Kidney (tissue), 22 donors: ENCODE measurements around the gene TMEM253. TPM values are rescaled to one million over a fixed set of nuclear protein-coding genes. Genes with fewer than 3 reads are reported as not detected.

Source experiments
- DNase-seq, 5 donors: peaks; one replicate each; pipeline ENCODE4 v3.0.0-alpha.2; 2013 to 2020
- FAIRE-seq: peaks from 2 replicates; lab custom pipeline; 2012; peaks lifted over from hg19 to GRCh38; lab: Jason Lieb, UNC
- H3K27ac ChIP-seq, 2 donors: one replicate each; pipeline ENCODE4 v1.7.0; 2013; ENCODE audit warnings: low read depth in 2 of 2, low read length in 2 of 2, inconsistent platforms in 1 of 2
- H3K27me3 ChIP-seq: one replicate; pipeline ENCODE4 v1.7.1; 2013; ENCODE audit warnings: low read length, inconsistent platforms; ENCODE audit not compliant: control insufficient read depth, insufficient read depth
- H3K36me3 ChIP-seq, 3 donors: one replicate each; pipeline versions ENCODE4 v1.7.0 to v1.7.1; 2013; ENCODE audit warnings: low read length in 3 of 3, control low read depth in 1 of 3, inconsistent platforms in 1 of 3; ENCODE audit not compliant: insufficient read depth in 3 of 3, control insufficient read depth in 2 of 3
- H3K4me1 ChIP-seq, 3 donors: one replicate each; pipeline versions ENCODE4 v1.7.0 to v1.7.1; 2013; ENCODE audit warnings: low read length in 3 of 3, inconsistent platforms in 1 of 3, low read depth in 1 of 3; ENCODE audit not compliant: control insufficient read depth in 2 of 3, insufficient read depth in 2 of 3
- H3K4me3 ChIP-seq, 3 donors: one replicate each; pipeline versions ENCODE4 v1.7.0 to v1.8.1; 2013; ENCODE audit warnings: low read length in 3 of 3, control low read depth in 1 of 3, inconsistent platforms in 1 of 3
- H3K9ac ChIP-seq, 3 donors: one replicate each; pipeline versions ENCODE4 v1.7.0 to v1.7.1; 2013; ENCODE audit warnings: low read length in 3 of 3, control low read depth in 1 of 3, inconsistent platforms in 1 of 3
- H3K9me3 ChIP-seq, 3 donors: one replicate each; pipeline versions ENCODE4 v1.7.0 to v1.7.1; 2013; ENCODE audit warnings: low read length in 3 of 3, control low read depth in 1 of 3, inconsistent platforms in 1 of 3; ENCODE audit not compliant: control insufficient read depth in 2 of 3, insufficient read depth in 1 of 3
- CTCF ChIP-seq: IDR thresholded peaks from 3 replicates; pipeline ENCODE4 v1.5.1; 2012; ENCODE audit warnings: mild to moderate bottlenecking, moderate library complexity, borderline replicate concordance; ENCODE audit not compliant: insufficient read depth; ENCODE audit errors: extremely low read depth
- intact Hi-C: fragments of 100-400 bp; cut with DNase I; formaldehyde crosslinking; loops from one replicate; pipeline ENCODE4 v1.11.1; 2022
- long read RNA-seq, 10 donors: library from polyadenylated mRNA in 1 of 10; unstranded in 1 of 10; transcript quantifications; one replicate each; pipeline ENCODE4 v2.0.0 and lab custom pipeline, GENCODE V29; 2021 to 2026
- polyA plus RNA-seq: library from polyadenylated mRNA; stranded (reverse); fragments of 350-450 nt; fragmentation: Illumina TruSeq; extraction: RNeasy Lipid Tissue Mini Kit (QIAGEN cat#74804); gene quantifications from one replicate; pipeline ENCODE4 v1.2.3, GENCODE V29; 2014; ENCODE audit warnings: low read depth, low replicate concordance; ENCODE audit not compliant: insufficient read depth
- total RNA-seq: library from RNA; stranded (reverse); fragmentation: NEBNext Ultra II Directional; extraction: Animal tissue kit (Norgen Biotek cat#: 25700); gene quantifications from one replicate; pipeline ENCODE4 v1.2.1, GENCODE V29; 2021
- donor health status: control.
- donor health status: control.
- donor health status: control.
- donor health status: control.
- donor health status: control.
- donor health status: DM: yes; HTN: yes; CAD: no.
- donor health status: Normal renal cell carcinoma (clear cell type).

TMEM253 gene
- total RNA-seq = 0.41 TPM
- polyA plus RNA-seq = 0.43 TPM
- long read RNA-seq, donor 1 = 0 reads
- long read RNA-seq, donor 2 = 0 reads
- long read RNA-seq, donor 3 = 0 reads
- long read RNA-seq, donor 4 = 0 reads
- long read RNA-seq, donor 5 = 0 reads
- long read RNA-seq, donor 6 = 0 reads
- long read RNA-seq, donor 7 = 0 reads
- long read RNA-seq, donor 8 = 0 reads
- long read RNA-seq, donor 9 = 0 reads
- long read RNA-seq, donor 10 = 0 reads

- Histone ChIP-seq H3K36me3 (no peaks in the 10 kb centered on the region), H3K4me1 (peaks cover 6 to 28% (median 23%) of the 10 kb centered on the region in 3 donors), H3K4me3 (no peak within 1 kb of the TSS), H3K9ac (no peak within 1 kb of the TSS), H3K27me3 (no peaks in the 10 kb centered on the region), H3K27ac (no peak within 1 kb of the TSS), H3K9me3 (no peaks in the 10 kb centered on the region)
- DNase-seq (no peak), FAIRE-seq (no peak)
- intact Hi-C loops = no loop called here
- no peak for TF ChIP-seq CTCF
These were observed at the start of gene TMEM253 for GRCh38 chr14:21100931-21101330. TSS of gene TMEM253 (plus strand) at chr14:21101066. CDS start at chr14:21101344, 278 bp downstream.

GRCh38 chr14:21053184-21054122, 47.4 kb upstream of the TMEM253 start:
- Histone ChIP-seq H3K9ac (no peak overlapping the region), H3K4me1 (peaks cover 0 to 21% (median 5%) of the 10 kb centered on the region in 3 donors), H3K36me3 (no peaks in the 10 kb centered on the region), H3K9me3 (no peaks in the 10 kb centered on the region), H3K4me3 (no peak overlapping the region), H3K27me3 (no peaks in the 10 kb centered on the region), H3K27ac (no peak overlapping the region)
- no peak for DNase-seq
- FAIRE-seq = no peak
- TF ChIP-seq CTCF = no peak
- intact Hi-C loops = no loop called here

GRCh38 chr14:21054123-21054767, 46.6 kb upstream of the TMEM253 start:
- H3K27ac ChIP-seq = no peak overlapping the region
- no peaks in the 10 kb centered on the region for H3K27me3 ChIP-seq
- DNase-seq (no peak), FAIRE-seq (no peak)
- no peak overlapping the region for H3K4me3 ChIP-seq
- no peak overlapping the region for H3K9ac ChIP-seq
- no peaks in the 10 kb centered on the region for H3K9me3 ChIP-seq
- H3K4me1 ChIP-seq = peaks cover 0 to 21% (median 5%) of the 10 kb centered on the region in 3 donors
- TF ChIP-seq CTCF = no peak
- no peaks in the 10 kb centered on the region for H3K36me3 ChIP-seq
- intact Hi-C loops = no loop called here
